Activated naive CD4-positive, alpha-beta T cell treated with anti-CD3 and anti-CD28 coated beads, Interleukin-2, amount 10 ng/mL, durations not matched to agents 7 days and 5 days (primary cell): ENCODE results near the gene PDP2.

Experiments
- CTCF ChIA-PET: fragments of 350-600 bp; sonication (Branson Sonifier 250); formaldehyde crosslinking; loops from one replicate; lab custom pipeline; 2021; ENCODE audit warnings: antibody characterized with exemption; lab: Charles Lee
- DNase-seq: peaks from one replicate; pipeline ENCODE4 v3.0.0-alpha.2; 2020
- H3K27ac Mint-ChIP-seq: one replicate; pipeline ENCODE4 v1.8.0; 2021; ENCODE audit warnings: mild to moderate bottlenecking, moderate library complexity, mixed read lengths
- H3K27me3 Mint-ChIP-seq: one replicate; pipeline ENCODE4 v1.8.0; 2021; ENCODE audit warnings: mild to moderate bottlenecking, mixed read lengths
- H3K36me3 Mint-ChIP-seq: one replicate; pipeline ENCODE4 v1.8.0; 2021; ENCODE audit warnings: mixed read lengths
- H3K4me1 Mint-ChIP-seq: one replicate; pipeline ENCODE4 v1.8.0; 2021; ENCODE audit warnings: mixed read lengths
- H3K4me3 Mint-ChIP-seq: one replicate; pipeline ENCODE4 v1.8.0; 2021; ENCODE audit warnings: mild to moderate bottlenecking, moderate library complexity, mixed read lengths
- H3K9me3 Mint-ChIP-seq: one replicate; pipeline ENCODE4 v1.8.0; 2021; ENCODE audit warnings: mixed read lengths

Gene PDP2

DNA sequence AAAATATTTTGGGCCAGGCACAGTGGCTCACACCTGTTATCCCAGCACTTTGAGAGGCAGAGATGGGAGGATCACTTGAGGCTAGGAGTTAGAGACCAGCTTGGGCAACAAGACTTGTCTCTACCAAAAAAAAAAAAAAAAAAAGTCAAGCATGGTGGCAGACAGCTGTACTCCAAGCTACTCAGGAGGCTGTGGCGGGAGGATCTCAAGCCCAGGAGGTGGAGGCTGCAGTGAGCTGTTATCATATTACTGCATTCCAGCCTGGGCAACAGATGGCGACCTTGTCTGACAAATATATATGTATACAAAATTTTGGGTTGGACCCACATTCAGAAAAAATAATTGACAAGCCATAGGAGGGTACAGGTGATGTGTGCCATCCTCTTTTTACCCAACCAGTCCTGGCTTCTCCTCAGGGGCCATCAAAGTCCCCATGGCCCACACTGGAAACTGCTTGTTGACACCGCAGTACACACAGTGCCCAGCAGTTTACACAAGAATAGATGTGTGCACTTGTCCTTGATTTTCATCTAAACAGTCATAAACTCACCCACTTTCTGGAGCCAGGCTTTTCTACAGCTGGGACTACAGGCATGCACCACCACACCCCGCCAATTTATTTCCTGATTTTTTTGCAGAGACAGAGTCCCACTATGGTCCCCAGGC is 56.7 kb downstream of the PDP2 start:
- peak overlapping the region; percentile 98 for H3K4me3 Mint-ChIP-seq
- peaks cover 35% of the 10 kb centered on the region for H3K36me3 Mint-ChIP-seq

DNA sequence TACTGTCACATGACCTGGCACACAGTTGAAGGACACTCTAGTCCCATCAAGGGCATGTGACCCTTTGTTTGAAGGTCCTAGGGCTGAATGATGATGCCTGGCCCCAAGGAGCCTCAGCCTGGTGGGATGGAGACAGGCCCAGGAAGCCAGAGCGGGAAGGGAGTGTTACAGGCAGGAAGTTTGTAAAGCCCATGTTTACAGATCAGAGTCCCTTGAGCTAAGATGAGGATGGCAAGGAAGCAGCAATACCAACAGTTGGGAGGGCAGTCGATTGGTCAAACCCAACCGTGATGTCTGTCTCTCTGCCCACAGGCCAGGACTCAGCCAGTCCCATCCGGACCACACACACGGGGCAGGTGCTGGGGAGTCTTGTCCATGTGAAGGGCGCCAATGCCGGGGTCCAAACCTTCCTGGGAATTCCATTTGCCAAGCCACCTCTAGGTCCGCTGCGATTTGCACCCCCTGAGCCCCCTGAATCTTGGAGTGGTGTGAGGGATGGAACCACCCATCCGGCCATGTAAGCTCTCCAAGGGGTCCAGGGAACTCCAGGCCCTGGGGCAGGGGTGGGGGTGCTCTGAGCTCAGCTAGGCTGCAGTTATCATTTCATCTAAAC is 57.5 kb downstream of the PDP2 start:
- Mint-ChIP-seq H3K27ac (no peak overlapping the region), H3K27me3 (no peaks in the 10 kb centered on the region), H3K36me3 (peaks cover 31% of the 10 kb centered on the region), H3K9me3 (no peaks in the 10 kb centered on the region), H3K4me1 (peaks cover 42% of the 10 kb centered on the region), H3K4me3 (no peak overlapping the region)
- CTCF ChIA-PET, result interaction anchor here (1.0 kb wide), 1 partner anchor 42 kb away, joined by 4 read pairs; no protein-coding TSS in a partner anchor
- no peak for DNase-seq

More for the DNA sequence above, 56.7 kb downstream of the PDP2 start:
- peaks cover 50% of the 10 kb centered on the region for H3K4me1 Mint-ChIP-seq
- no peak for DNase-seq
- no peaks in the 10 kb centered on the region for H3K27me3 Mint-ChIP-seq
- peak overlapping the region; percentile 21 for H3K27ac Mint-ChIP-seq
- CTCF ChIA-PET, result interaction anchor here (0.6 to 1.0 kb wide), 4 partner anchors 42 to 1333 kb away, joined by 3 to 4 read pairs (median 3); partner anchors contain the start of gene EXOC3L1
- H3K9me3 Mint-ChIP-seq, result no peaks in the 10 kb centered on the region

- DNase-seq, result no peak
- no peaks in the 10 kb centered on the region for H3K9me3 Mint-ChIP-seq
- peaks cover 20% of the 10 kb centered on the region for H3K36me3 Mint-ChIP-seq
- no peak overlapping the region for H3K4me3 Mint-ChIP-seq
- H3K4me1 Mint-ChIP-seq, result peaks cover 27% of the 10 kb centered on the region
- CTCF ChIA-PET, result no interaction called here
- no peak overlapping the region for H3K27ac Mint-ChIP-seq
- H3K27me3 Mint-ChIP-seq, result no peaks in the 10 kb centered on the region
Measured at GRCh38 chr16:66939366-66939765, 59.1 kb downstream of the PDP2 start.

- peaks cover 20% of the 10 kb centered on the region for H3K36me3 Mint-ChIP-seq
- no peak overlapping the region for H3K27ac Mint-ChIP-seq
- no peaks in the 10 kb centered on the region for H3K9me3 Mint-ChIP-seq
- CTCF ChIA-PET, result interaction anchor here (2.7 kb wide), 1 partner anchor 45 kb away, joined by 9 read pairs; no protein-coding TSS in a partner anchor
- DNase-seq, result no peak
- peaks cover 21% of the 10 kb centered on the region for H3K4me1 Mint-ChIP-seq
- H3K27me3 Mint-ChIP-seq, result no peaks in the 10 kb centered on the region
- no peak overlapping the region for H3K4me3 Mint-ChIP-seq
Measured at GRCh38 chr16:66940236-66940635, 59.9 kb downstream of the PDP2 start.
